ENCODE data around the gene RALGPS1. TPM values are rescaled to one million over a fixed set of nuclear protein-coding genes. Genes with fewer than 3 reads are reported as not detected.

The RALGPS1 gene
- total RNA-seq, 5 donors from 2014 or later (not counting 1 experiment from before 2014, with no cell fraction given): 7.3 to 13.9 (median 9.4) TPM

GRCh38 chr9:127129718-127130085 lies 215.1 kb downstream of the RALGPS1 start:
- Mint-ChIP-seq H3K4me1 (no peaks in the 10 kb centered on the region), H3K27me3 (peaks cover 0 to 16% of the 10 kb centered on the region in 2 donors), H3K9me3 (no peaks in the 10 kb centered on the region), H3K36me3 (peaks cover 4% of the 10 kb centered on the region), H3K27ac (no peak overlapping the region), H3K4me3 (no peak overlapping the region)
- H3K4me3 ChIP-seq (ENCODE audit: control insufficient read depth in 1 of 2, extremely low read depth in 1 of 2, low read length in 1 of 2): no peak overlapping the region
- H3K36me3 ChIP-seq (ENCODE audit: control insufficient read depth in 2 of 2, extremely low read depth in 1 of 2, insufficient read depth in 1 of 2, low read length in 1 of 2): no peaks in the 10 kb centered on the region
- H3K27ac ChIP-seq (ENCODE audit: low read length): no peak overlapping the region
- DNase-seq: no peak
- H3K27me3 ChIP-seq (replicated peaks in 1 of 2; ENCODE audit: control insufficient read depth in 2 of 2, extremely low read depth in 1 of 2, insufficient read depth in 2 of 2, low read length in 1 of 2): peaks cover 0 to 6% of the 10 kb centered on the region in 2 experiments
- 81% methylated on average over 3 of the region's 3 CpGs for WGBS (ENCODE audit: insufficient coverage)
- ATAC-seq (replicated peaks in 1 of 4): no peak
- H3K9me3 ChIP-seq: no peaks in the 10 kb centered on the region
- ChIA-PET POLR2A (no interaction called here), CTCF (no interaction called here)
- no peaks in the 10 kb centered on the region for H3K4me1 ChIP-seq (ENCODE audit: control insufficient read depth in 1 of 2, extremely low read depth in 1 of 2, insufficient read depth in 2 of 2, low read length in 2 of 2)

- Mint-ChIP-seq H3K36me3 (peaks cover 4% of the 10 kb centered on the region), H3K9me3 (no peaks in the 10 kb centered on the region), H3K27me3 (peaks cover 0 to 16% of the 10 kb centered on the region in 2 donors), H3K4me1 (no peaks in the 10 kb centered on the region), H3K4me3 (no peak overlapping the region), H3K27ac (no peak overlapping the region)
- ChIA-PET POLR2A (no interaction called here), CTCF (no interaction called here)
- no peaks in the 10 kb centered on the region for H3K9me3 ChIP-seq
- ATAC-seq (replicated peaks in 1 of 4) (no peak), DNase-seq (no peak)
- peaks cover 0 to 6% of the 10 kb centered on the region in 2 experiments for H3K27me3 ChIP-seq (replicated peaks in 1 of 2; ENCODE audit: control insufficient read depth in 2 of 2, extremely low read depth in 1 of 2, insufficient read depth in 2 of 2, low read length in 1 of 2)
- H3K36me3 ChIP-seq (ENCODE audit: control insufficient read depth in 2 of 2, extremely low read depth in 1 of 2, insufficient read depth in 1 of 2, low read length in 1 of 2): no peaks in the 10 kb centered on the region
- H3K4me3 ChIP-seq (ENCODE audit: control insufficient read depth in 1 of 2, extremely low read depth in 1 of 2, low read length in 1 of 2): no peak overlapping the region
- 100% methylated on average over 1 of the region's 2 CpGs for WGBS (ENCODE audit: insufficient coverage)
- H3K27ac ChIP-seq (ENCODE audit: low read length): no peak overlapping the region
- no peaks in the 10 kb centered on the region for H3K4me1 ChIP-seq (ENCODE audit: control insufficient read depth in 1 of 2, extremely low read depth in 1 of 2, insufficient read depth in 2 of 2, low read length in 2 of 2)
Measured at GRCh38 chr9:127130235-127130634, 215.7 kb downstream of the RALGPS1 start.

GRCh38 chr9:127130661-127131538 lies 216.3 kb downstream of the RALGPS1 start:
- Mint-ChIP-seq H3K27me3 (peaks cover 0 to 16% of the 10 kb centered on the region in 2 donors), H3K27ac (no peak overlapping the region), H3K9me3 (no peaks in the 10 kb centered on the region), H3K36me3 (peaks cover 4% of the 10 kb centered on the region), H3K4me3 (no peak overlapping the region), H3K4me1 (no peaks in the 10 kb centered on the region)
- Histone ChIP-seq H3K27me3 (replicated peaks in 1 of 2; ENCODE audit: control insufficient read depth in 2 of 2, extremely low read depth in 1 of 2, insufficient read depth in 2 of 2, low read length in 1 of 2) (peaks cover 0 to 6% of the 10 kb centered on the region in 2 experiments), H3K4me1 (ENCODE audit: control insufficient read depth in 1 of 2, extremely low read depth in 1 of 2, insufficient read depth in 2 of 2, low read length in 2 of 2) (no peaks in the 10 kb centered on the region), H3K27ac (ENCODE audit: low read length) (no peak overlapping the region), H3K9me3 (no peaks in the 10 kb centered on the region), H3K36me3 (ENCODE audit: control insufficient read depth in 2 of 2, extremely low read depth in 1 of 2, insufficient read depth in 1 of 2, low read length in 1 of 2) (no peaks in the 10 kb centered on the region), H3K4me3 (ENCODE audit: control insufficient read depth in 1 of 2, extremely low read depth in 1 of 2, low read length in 1 of 2) (no peak overlapping the region)
- ChIA-PET CTCF (no interaction called here), POLR2A (no interaction called here)
- ATAC-seq (replicated peaks in 1 of 4) (no peak), DNase-seq (no peak)
- 83% methylated on average over 1 of the region's 10 CpGs for WGBS (ENCODE audit: insufficient coverage)

- no peaks in the 10 kb centered on the region for H3K4me1 Mint-ChIP-seq
- ChIA-PET CTCF (no interaction called here), POLR2A (no interaction called here)
- DNase-seq (no peak), ATAC-seq (replicated peaks in 1 of 4) (no peak)
- no peaks in the 10 kb centered on the region for H3K9me3 Mint-ChIP-seq
- peaks cover 4% of the 10 kb centered on the region for H3K36me3 Mint-ChIP-seq
- H3K27ac Mint-ChIP-seq: no peak overlapping the region
- 72% methylated on average over 5 of the region's 6 CpGs for WGBS (ENCODE audit: insufficient coverage)
- Histone ChIP-seq H3K4me3 (ENCODE audit: control insufficient read depth in 1 of 2, extremely low read depth in 1 of 2, low read length in 1 of 2) (no peak overlapping the region), H3K27ac (ENCODE audit: low read length) (no peak overlapping the region), H3K36me3 (ENCODE audit: control insufficient read depth in 2 of 2, extremely low read depth in 1 of 2, insufficient read depth in 1 of 2, low read length in 1 of 2) (no peaks in the 10 kb centered on the region), H3K9me3 (no peaks in the 10 kb centered on the region), H3K27me3 (replicated peaks in 1 of 2; ENCODE audit: control insufficient read depth in 2 of 2, extremely low read depth in 1 of 2, insufficient read depth in 2 of 2, low read length in 1 of 2) (peaks cover 0 to 9% of the 10 kb centered on the region in 2 experiments), H3K4me1 (ENCODE audit: control insufficient read depth in 1 of 2, extremely low read depth in 1 of 2, insufficient read depth in 2 of 2, low read length in 2 of 2) (no peaks in the 10 kb centered on the region)
- H3K27me3 Mint-ChIP-seq: peaks cover 0 to 12% of the 10 kb centered on the region in 2 donors
- H3K4me3 Mint-ChIP-seq: no peak overlapping the region
Measured at GRCh38 chr9:127131871-127132270, 217.3 kb downstream of the RALGPS1 start.

GRCh38 chr9:127132375-127132774 lies 217.8 kb downstream of the RALGPS1 start:
- H3K4me1 ChIP-seq (ENCODE audit: control insufficient read depth in 1 of 2, extremely low read depth in 1 of 2, insufficient read depth in 2 of 2, low read length in 2 of 2): no peaks in the 10 kb centered on the region
- CTCF ChIA-PET: no interaction called here
- H3K27ac ChIP-seq (ENCODE audit: low read length): no peak overlapping the region
- DNase-seq (no peak), ATAC-seq (replicated peaks in 1 of 4) (no peak)
- H3K27me3 Mint-ChIP-seq: peaks cover 0 to 10% of the 10 kb centered on the region in 2 donors
- no peaks in the 10 kb centered on the region for H3K4me1 Mint-ChIP-seq
- H3K9me3 Mint-ChIP-seq: no peaks in the 10 kb centered on the region
- H3K4me3 Mint-ChIP-seq: no peak overlapping the region
- H3K27me3 ChIP-seq (replicated peaks in 1 of 2; ENCODE audit: control insufficient read depth in 2 of 2, extremely low read depth in 1 of 2, insufficient read depth in 2 of 2, low read length in 1 of 2): peaks cover 0 to 9% of the 10 kb centered on the region in 2 experiments
- H3K9me3 ChIP-seq: no peaks in the 10 kb centered on the region
- H3K36me3 Mint-ChIP-seq: peaks cover 4% of the 10 kb centered on the region
- no peak overlapping the region for H3K4me3 ChIP-seq (ENCODE audit: control insufficient read depth in 1 of 2, extremely low read depth in 1 of 2, low read length in 1 of 2)
- no peak overlapping the region for H3K27ac Mint-ChIP-seq
- WGBS (ENCODE audit: insufficient coverage): 93% methylated on average over 3 of the region's 4 CpGs
- H3K36me3 ChIP-seq (ENCODE audit: control insufficient read depth in 2 of 2, extremely low read depth in 1 of 2, insufficient read depth in 1 of 2, low read length in 1 of 2): no peaks in the 10 kb centered on the region
- POLR2A ChIA-PET: no interaction called here

- ChIA-PET CTCF (no interaction called here), POLR2A (interaction anchor here in 1 of 2 donors (0.5 kb wide), 1 partner anchor 41 kb away, joined by 6 read pairs; no protein-coding TSS in a partner anchor)
- 100% methylated on average over 1 of the region's 15 CpGs for WGBS (ENCODE audit: insufficient coverage)
- Histone ChIP-seq H3K4me3 (ENCODE audit: control insufficient read depth in 1 of 2, extremely low read depth in 1 of 2, low read length in 1 of 2) (no peak overlapping the region), H3K27ac (ENCODE audit: low read length) (no peak overlapping the region), H3K27me3 (replicated peaks in 1 of 2; ENCODE audit: control insufficient read depth in 2 of 2, extremely low read depth in 1 of 2, insufficient read depth in 2 of 2, low read length in 1 of 2) (peaks cover 0 to 9% of the 10 kb centered on the region in 2 experiments), H3K9me3 (no peaks in the 10 kb centered on the region), H3K36me3 (ENCODE audit: control insufficient read depth in 2 of 2, extremely low read depth in 1 of 2, insufficient read depth in 1 of 2, low read length in 1 of 2) (no peaks in the 10 kb centered on the region), H3K4me1 (ENCODE audit: control insufficient read depth in 1 of 2, extremely low read depth in 1 of 2, insufficient read depth in 2 of 2, low read length in 2 of 2) (no peaks in the 10 kb centered on the region)
- H3K4me1 Mint-ChIP-seq: no peaks in the 10 kb centered on the region
- no peak overlapping the region for H3K4me3 Mint-ChIP-seq
- peaks cover 0 to 8% of the 10 kb centered on the region in 2 donors for H3K27me3 Mint-ChIP-seq
- DNase-seq (no peak), ATAC-seq (replicated peaks in 1 of 4) (no peak)
- no peaks in the 10 kb centered on the region for H3K9me3 Mint-ChIP-seq
- no peak overlapping the region for H3K27ac Mint-ChIP-seq
- peaks cover 4% of the 10 kb centered on the region for H3K36me3 Mint-ChIP-seq
Measured at GRCh38 chr9:127132921-127133647, 218.5 kb downstream of the RALGPS1 start.
